ES-I3 (cell line): ENCODE measurements around the gene RGS17.

Source experiments
- H3K36me3 ChIP-seq: 2 replicates; pipeline ENCODE4 v1.6.1; 2013; ENCODE audit warnings: mild to moderate bottlenecking, low read length, control low read depth, moderate library complexity; ENCODE audit not compliant: insufficient read depth
- H3K4me1 ChIP-seq: 2 replicates; pipeline ENCODE4 v1.6.1; 2013; ENCODE audit warnings: mild to moderate bottlenecking, control low read depth, low read length; ENCODE audit not compliant: insufficient read depth
- H3K9ac ChIP-seq: 2 replicates; pipeline ENCODE4 v1.6.1; 2013; ENCODE audit warnings: low read depth, mild to moderate bottlenecking, low read length, moderate library complexity
- H3K9me3 ChIP-seq: 2 replicates; pipeline ENCODE4 v1.6.1; 2013; ENCODE audit warnings: mild to moderate bottlenecking, low read length, moderate library complexity; ENCODE audit not compliant: control insufficient read depth, insufficient read depth

Gene RGS17

GRCh38 chr6:153051801-153052200 is 79.3 kb downstream of the RGS17 start:
- H3K9ac ChIP-seq: no peak overlapping the region
- H3K36me3 ChIP-seq: no peaks in the 10 kb centered on the region
- H3K9me3 ChIP-seq: no peaks in the 10 kb centered on the region; the same call in 1 of the 2 replicates
- H3K4me1 ChIP-seq: no peaks in the 10 kb centered on the region

GRCh38 chr6:153048631-153049030 is 82.5 kb downstream of the RGS17 start:
- H3K4me1 ChIP-seq: no peaks in the 10 kb centered on the region
- no peak overlapping the region for H3K9ac ChIP-seq
- H3K36me3 ChIP-seq: no peaks in the 10 kb centered on the region
- H3K9me3 ChIP-seq: no peaks in the 10 kb centered on the region; the same call in 1 of the 2 replicates

- no peaks in the 10 kb centered on the region for H3K4me1 ChIP-seq
- H3K9me3 ChIP-seq: no peaks in the 10 kb centered on the region; the same call in 1 of the 2 replicates
- no peak overlapping the region for H3K9ac ChIP-seq
- H3K36me3 ChIP-seq: no peaks in the 10 kb centered on the region
These were observed 83.7 kb downstream of the RGS17 start for GRCh38 chr6:153047386-153047785.

GRCh38 chr6:153045271-153045670 is 85.8 kb downstream of the RGS17 start:
- Histone ChIP-seq H3K36me3 (no peaks in the 10 kb centered on the region), H3K9ac (no peak overlapping the region), H3K4me1 (no peaks in the 10 kb centered on the region), H3K9me3 (no peaks in the 10 kb centered on the region)

GRCh38 chr6:153044295-153044694 is 86.8 kb downstream of the RGS17 start:
- Histone ChIP-seq H3K36me3 (no peaks in the 10 kb centered on the region), H3K9me3 (no peaks in the 10 kb centered on the region), H3K4me1 (no peaks in the 10 kb centered on the region), H3K9ac (no peak overlapping the region)

GRCh38 chr6:153043719-153044118 is 87.4 kb downstream of the RGS17 start:
- no peak overlapping the region for H3K9ac ChIP-seq
- H3K4me1 ChIP-seq: no peaks in the 10 kb centered on the region
- no peaks in the 10 kb centered on the region for H3K9me3 ChIP-seq
- no peaks in the 10 kb centered on the region for H3K36me3 ChIP-seq

GRCh38 chr6:153038378-153039057 is 92.6 kb downstream of the RGS17 start:
- Histone ChIP-seq H3K36me3 (no peaks in the 10 kb centered on the region; the same call in 1 of the 2 replicates), H3K9me3 (no peaks in the 10 kb centered on the region), H3K4me1 (no peaks in the 10 kb centered on the region), H3K9ac (no peak overlapping the region)

GRCh38 chr6:153034139-153034538 is 96.9 kb downstream of the RGS17 start:
- H3K9ac ChIP-seq: no peak overlapping the region
- H3K36me3 ChIP-seq: no peaks in the 10 kb centered on the region; the same call in 1 of the 2 replicates
- H3K9me3 ChIP-seq: no peaks in the 10 kb centered on the region
- peaks cover 22% of the 10 kb centered on the region for H3K4me1 ChIP-seq

GRCh38 chr6:153032255-153032882 is 98.7 kb downstream of the RGS17 start:
- Histone ChIP-seq H3K9ac (no peak overlapping the region), H3K4me1 (peaks cover 22% of the 10 kb centered on the region), H3K36me3 (no peaks in the 10 kb centered on the region), H3K9me3 (no peaks in the 10 kb centered on the region)

GRCh38 chr6:153031335-153031955 is 99.6 kb downstream of the RGS17 start:
- H3K36me3 ChIP-seq: no peaks in the 10 kb centered on the region
- no peak overlapping the region for H3K9ac ChIP-seq

GRCh38 chr6:153028963-153029362 is 102.1 kb downstream of the RGS17 start:
- Histone ChIP-seq H3K36me3 (no peaks in the 10 kb centered on the region), H3K9ac (no peak overlapping the region), H3K9me3 (no peaks in the 10 kb centered on the region), H3K4me1 (peaks cover 22% of the 10 kb centered on the region)

More at GRCh38 chr6:153031335-153031955, 99.6 kb downstream of the RGS17 start:
- Histone ChIP-seq H3K4me1 (peaks cover 22% of the 10 kb centered on the region), H3K9me3 (no peaks in the 10 kb centered on the region)

GRCh38 chr6:153028286-153028685 is 102.8 kb downstream of the RGS17 start:
- no peaks in the 10 kb centered on the region for H3K36me3 ChIP-seq
- no peaks in the 10 kb centered on the region for H3K9me3 ChIP-seq
- no peak overlapping the region for H3K9ac ChIP-seq
- peaks cover 22% of the 10 kb centered on the region for H3K4me1 ChIP-seq

GRCh38 chr6:153027480-153027879 is 103.6 kb downstream of the RGS17 start:
- Histone ChIP-seq H3K9ac (no peak overlapping the region), H3K9me3 (no peaks in the 10 kb centered on the region), H3K4me1 (peaks cover 22% of the 10 kb centered on the region), H3K36me3 (no peaks in the 10 kb centered on the region)

- Histone ChIP-seq H3K9ac (no peak overlapping the region), H3K4me1 (no peaks in the 10 kb centered on the region)
These were observed 106.4 kb downstream of the RGS17 start for GRCh38 chr6:153024709-153025017.

More at GRCh38 chr6:153024709-153025017, 106.4 kb downstream of the RGS17 start:
- Histone ChIP-seq H3K36me3 (no peaks in the 10 kb centered on the region), H3K9me3 (no peaks in the 10 kb centered on the region)
